ENCODE data around the gene ARHGAP24.

ARHGAP24 gene

GRCh38 chr4:85520765-85521749 lies 46.1 kb downstream of the ARHGAP24 start:
- no peak for DNase-seq

DNA sequence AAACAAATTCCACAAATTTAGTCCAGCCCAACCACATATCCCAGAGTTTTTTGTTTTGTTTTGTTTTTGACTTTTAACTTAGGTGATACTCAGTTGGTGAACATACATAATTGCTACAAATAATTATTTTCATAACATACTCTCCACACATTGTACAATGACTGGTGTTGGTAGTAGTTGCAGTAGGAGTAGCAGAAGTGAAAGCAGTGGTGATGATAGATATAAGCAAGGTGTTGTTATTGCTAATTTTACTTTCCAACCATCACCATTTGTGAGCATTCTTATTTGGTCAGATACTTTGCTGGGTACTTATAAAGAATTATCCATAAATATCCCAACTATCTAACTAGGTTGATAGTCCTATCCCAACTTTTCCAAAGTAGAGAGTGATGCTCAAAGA lies 47.3 kb downstream of the ARHGAP24 start:
- no peak for DNase-seq

- DNase-seq = no peak
Measured at GRCh38 chr4:85522836-85523235, 47.9 kb downstream of the ARHGAP24 start.

GRCh38 chr4:85527815-85528214 lies 52.9 kb downstream of the ARHGAP24 start:
- DNase-seq = no peak

DNA sequence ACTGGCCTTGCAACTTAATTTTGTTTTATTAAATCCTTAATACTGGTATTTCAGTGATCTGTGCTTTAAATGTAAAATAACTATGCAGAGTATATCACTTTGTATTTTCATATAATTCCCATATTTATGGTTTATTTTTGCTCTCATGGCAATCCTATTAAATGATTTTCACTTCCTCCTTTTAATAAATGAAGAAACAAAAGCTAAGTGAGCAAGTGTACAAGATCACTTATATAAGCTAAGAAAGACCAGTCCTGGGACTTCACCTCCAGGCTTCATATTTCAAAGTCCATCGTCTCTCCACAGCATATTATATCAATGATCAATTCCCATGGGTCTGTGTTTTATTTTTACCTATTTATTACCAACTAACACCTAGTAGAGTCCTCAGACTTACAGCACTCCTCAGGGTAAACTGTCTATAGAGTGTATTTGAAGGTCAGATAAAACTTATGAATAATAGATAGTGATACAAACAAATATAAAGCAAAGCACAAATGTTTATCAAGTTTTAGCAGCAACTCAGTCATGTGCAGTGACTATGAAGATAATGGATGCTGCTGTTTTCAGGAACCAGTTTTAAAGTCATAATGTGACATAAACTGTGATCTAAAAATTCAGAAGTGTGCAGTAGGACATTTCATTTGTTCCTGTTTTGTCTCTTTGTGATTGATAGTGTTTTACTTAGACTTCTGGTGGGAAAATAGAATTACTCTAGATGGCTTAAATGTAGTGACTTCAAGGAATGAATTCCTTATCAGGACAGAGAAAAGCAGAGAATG lies 56.8 kb downstream of the ARHGAP24 start:
- DNase-seq = no peak

DNA sequence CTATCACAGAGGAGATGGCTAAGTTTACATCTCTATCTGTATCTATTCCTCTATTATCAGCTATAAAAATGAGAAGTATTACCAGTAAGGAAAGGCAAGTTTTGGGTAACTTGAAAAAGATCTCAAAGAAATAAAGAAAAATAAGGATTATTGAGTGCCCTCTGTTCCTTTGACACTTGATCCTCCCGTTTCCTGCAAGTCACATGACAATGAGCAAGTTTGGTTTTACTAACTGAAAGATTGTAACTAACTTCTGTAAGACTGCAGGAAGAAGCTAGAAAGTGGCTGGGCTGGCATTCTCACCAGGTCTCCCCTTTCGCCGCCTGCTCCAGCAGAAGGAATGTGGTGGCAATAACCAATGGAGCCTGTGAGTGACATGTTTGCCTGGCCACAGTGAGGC lies 59.2 kb downstream of the ARHGAP24 start:
- DNase-seq = no peak

GRCh38 chr4:85543832-85544231 lies 68.9 kb downstream of the ARHGAP24 start:
- DNase-seq = no peak

DNA sequence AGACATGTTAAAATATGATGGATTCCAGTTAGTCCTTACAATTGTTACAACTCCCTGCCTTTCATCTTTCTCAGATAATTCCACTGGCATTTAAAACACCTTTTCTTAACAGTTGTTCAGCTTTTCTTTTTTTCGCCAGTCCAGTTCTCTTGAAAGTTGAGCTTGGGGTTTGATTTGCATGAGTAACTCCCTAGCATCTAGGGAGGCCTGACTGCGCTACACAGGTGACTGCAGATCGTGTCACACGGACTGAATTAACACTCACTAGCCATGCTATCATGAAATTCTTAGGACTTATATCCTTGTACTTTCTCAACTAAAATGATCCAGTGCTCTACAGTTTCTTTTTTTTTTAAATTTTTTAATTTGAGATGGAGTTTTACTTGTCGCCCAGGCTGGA lies 69.8 kb downstream of the ARHGAP24 start:
- no peak for DNase-seq

GRCh38 chr4:85548116-85548515 lies 73.2 kb downstream of the ARHGAP24 start:
- no peak for DNase-seq

GRCh38 chr4:85548841-85549240 lies 73.9 kb downstream of the ARHGAP24 start:
- DNase-seq = no peak

GRCh38 chr4:85555206-85555605 lies 80.3 kb downstream of the ARHGAP24 start:
- no peak for DNase-seq

DNA sequence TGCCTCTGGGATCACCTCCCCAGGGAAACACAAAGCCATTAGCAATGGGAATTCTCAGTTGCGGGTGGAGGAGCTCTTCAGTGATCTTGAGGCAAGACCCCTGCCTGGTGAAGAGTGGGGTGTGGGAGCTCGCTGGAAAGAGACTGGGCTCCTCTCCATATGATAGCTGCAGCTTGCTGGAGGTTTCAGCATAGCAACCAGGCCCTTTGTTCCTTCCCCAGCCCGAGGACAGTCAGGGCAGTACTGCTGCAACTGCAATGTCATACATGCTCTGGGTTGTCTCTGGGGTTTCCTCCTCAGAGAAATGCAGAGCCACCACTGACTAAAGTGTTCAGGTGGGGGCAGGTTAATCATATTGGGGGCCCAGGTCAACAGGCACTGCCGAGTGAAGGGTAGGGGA lies 81.3 kb downstream of the ARHGAP24 start:
- no peak for DNase-seq

DNA sequence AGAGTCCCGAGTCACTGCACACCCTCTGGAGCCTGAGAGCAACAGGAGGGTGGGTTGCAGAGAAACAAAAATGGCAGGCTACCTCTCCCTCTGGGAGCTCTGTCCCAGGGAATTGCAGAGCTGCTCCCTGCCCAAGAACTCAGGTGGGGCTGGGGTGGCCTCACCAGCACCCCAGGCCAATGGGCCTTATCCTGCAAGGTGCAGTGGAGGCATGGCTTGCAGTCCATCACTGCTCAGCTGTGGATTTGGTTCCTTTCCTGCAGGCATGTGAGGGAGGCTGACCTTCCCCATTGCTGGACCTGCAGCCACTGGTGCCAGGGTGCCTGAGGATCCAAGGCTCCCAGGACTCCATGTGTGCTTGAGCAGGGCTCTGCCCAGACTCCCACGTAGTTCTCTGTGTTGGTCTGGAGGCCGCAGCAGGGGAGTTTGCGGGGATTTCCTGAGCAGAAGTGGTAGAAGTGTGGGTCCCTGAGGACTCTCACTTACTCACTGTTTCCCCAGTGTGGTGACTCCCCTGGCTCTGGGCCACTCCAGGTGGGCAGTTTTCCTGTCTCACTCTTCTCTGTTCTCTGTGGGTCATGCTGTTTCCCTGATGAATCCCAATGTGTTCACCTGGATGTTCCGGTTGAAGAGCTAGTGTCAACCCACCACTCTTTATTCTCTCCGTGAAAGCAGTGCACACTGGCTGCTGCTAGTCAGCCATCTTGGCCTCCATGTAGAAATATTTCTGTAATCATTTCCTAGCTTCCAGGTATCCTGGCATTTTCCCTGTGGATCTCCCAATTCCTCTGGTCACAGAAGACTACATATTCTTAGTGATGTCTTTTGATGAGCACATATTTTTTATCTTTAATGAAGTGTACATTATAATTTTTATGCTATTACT lies 82.3 kb downstream of the ARHGAP24 start:
- DNase-seq = no peak

DNA sequence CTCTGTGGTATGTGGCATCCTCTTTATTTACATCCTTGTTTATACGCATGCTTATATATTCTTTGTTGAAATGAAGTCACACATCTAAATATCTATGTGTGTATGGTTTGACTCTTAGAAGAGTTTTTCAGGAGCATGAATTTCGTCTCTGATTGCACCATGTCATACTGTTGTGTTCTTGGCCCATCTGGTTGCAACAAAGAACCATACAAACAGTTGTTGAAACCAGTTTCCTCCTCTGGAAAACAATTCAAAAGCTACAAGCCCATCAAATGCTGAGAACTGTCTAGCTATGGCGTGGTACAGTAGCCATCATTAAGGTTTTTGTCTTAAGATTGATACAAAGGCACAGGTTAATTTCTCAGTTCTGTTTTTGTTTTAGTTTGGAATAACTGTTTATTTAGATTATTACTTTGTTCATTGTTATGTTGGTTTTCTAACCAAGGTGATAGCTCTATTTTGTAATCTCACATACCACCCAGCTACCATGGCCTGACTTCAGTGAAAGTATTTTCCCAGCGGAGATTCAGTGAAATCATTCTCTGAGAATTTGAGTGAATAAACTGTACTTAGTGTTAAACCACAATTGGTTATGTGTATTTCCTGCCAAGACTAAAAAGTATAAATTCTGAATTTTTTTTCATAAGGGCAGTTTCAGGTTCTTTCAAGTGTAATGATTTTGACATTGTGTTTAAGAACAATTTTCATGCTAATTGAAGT lies 91.0 kb downstream of the ARHGAP24 start:
- DNase-seq = no peak

GRCh38 chr4:85569730-85570299 lies 94.9 kb downstream of the ARHGAP24 start:
- no peak for DNase-seq

DNA sequence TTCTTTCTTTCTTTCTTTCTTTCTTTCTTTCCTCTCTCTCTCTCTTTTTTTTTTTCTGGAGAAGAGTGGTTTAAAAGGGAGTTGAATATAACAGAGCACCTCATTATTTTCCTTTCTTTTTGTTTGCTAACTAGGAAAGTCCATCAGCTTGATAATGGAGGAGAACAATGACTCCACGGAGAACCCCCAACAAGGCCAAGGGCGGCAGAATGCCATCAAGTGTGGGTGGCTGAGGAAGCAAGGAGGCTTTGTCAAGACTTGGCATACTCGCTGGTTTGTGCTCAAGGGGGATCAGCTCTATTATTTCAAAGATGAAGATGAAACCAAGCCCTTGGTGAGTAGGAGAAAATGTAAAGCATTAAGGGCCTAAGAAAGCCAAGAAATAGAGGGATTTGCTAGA lies 95.4 kb downstream of the ARHGAP24 start:
- DNase-seq = no peak

GRCh38 chr4:85571008-85571407 lies 96.1 kb downstream of the ARHGAP24 start:
- no peak for DNase-seq

GRCh38 chr4:85573270-85573669 lies 98.3 kb downstream of the ARHGAP24 start:
- no peak for DNase-seq

GRCh38 chr4:85577307-85577706 lies 102.4 kb downstream of the ARHGAP24 start:
- no peak for DNase-seq

DNA sequence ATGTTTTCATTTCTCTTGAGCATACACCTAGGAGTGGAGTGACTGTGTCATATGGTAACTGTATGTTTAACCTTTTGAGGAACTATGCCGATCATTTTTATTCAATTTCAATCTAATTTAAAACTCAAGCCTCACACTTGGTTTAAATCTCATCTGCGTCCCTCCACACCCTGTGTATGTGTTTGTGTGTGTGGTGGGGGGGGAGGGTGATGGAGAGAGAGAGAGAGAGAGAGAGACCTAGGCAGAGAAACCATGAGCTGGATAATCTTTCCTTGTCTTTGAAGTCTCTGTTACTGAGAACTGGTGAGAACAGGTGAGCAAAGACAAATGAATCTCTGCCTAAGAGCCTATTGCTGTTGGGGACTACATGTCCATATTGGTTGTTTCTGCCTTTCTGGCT lies 105.0 kb downstream of the ARHGAP24 start:
- DNase-seq = no peak

- DNase-seq = no peak
Measured at GRCh38 chr4:85580489-85580888, 105.5 kb downstream of the ARHGAP24 start.

GRCh38 chr4:85587952-85588351 lies 113.0 kb downstream of the ARHGAP24 start:
- DNase-seq = no peak

Data from T-helper 9 cell (primary cell).